ENCODE results near the gene TMEM54.

TMEM54 gene

DNA sequence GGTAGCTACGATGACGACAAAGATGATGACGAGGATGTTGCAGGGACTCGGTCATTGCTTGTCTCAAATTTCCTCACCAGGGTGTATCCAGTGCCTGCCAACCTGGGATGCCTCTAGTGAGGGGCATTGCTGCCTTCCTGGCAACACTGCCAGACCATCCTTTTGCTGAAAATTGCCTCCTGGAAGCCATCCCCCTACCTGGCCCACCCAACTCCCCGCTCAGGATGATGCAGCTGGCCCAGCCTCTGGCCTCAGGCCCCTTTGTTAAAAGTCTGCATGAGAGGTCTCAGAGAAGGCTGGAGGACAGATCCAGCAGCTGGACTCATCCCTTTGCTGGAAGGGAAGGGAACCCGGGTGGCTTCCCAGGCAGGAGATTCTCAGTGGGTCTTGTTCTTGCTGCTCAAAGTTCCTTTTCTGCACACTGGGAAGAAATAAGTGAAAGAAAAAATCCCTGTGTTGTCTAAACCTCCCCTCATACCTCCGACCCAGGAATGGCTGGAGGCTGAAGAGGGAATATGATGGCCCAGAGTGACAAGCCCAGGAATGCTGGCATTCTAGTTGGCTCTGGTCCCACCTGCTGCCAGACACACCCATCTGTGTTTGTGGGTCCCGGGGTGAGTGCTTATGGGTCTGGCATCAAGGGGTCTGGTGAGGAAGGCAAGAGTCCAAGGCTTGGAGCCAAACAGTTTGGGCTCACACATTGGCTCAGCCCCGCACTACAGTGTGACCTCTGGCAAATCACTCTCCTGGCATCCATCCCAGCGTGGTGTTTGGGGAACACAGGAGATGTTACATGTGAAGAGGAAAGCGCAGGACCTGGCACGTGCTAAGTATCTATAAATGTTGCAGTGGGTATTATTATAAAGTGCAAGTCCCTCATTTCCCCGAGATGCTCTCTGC, 23.7 kb downstream of the TMEM54 start:
- no peak for DNase-seq

DNA sequence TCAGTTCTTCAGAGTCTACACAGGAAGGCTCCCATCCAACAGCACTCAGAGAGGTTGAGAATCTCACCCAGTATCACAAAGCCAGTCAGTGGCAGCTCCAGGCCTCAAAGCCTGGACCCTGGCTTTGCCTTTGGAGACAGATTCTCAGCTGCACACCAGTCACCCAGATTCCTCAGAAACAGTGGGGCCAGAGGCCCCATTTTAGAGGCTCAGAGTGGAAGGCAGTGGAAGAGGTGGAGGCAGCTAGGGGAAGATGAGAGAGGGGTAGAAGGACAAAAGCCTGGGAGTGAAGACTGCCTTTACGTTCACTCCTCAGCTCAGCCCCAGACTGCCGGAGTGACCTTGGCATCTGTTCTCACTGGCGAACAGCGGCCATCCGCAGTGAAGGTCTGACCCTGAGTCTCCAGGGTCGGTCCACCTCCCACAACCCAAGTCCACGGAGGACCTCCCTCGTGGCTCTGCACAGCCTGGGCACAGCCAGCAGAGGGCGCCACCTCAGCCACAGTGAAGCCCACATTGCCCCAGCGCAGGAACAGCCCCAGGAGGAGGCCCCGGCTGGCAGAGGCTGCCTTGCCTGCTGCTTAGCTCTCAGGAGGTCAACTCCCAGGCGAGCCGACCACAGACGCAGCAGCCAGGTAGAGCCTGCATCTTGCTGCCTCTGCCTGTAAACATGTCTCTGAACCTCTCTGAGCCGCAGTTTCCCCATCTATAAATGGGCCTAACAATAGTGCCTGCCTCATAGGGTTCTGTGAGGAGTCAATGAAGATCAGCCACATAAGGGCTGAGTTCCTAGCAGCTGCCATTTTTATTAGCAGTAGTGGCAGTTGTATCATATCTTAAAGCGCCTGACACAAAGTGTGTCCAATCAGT, 24.6 kb downstream of the TMEM54 start:
- peak; percentile 78 for DNase-seq

- DNase-seq: no peak
These were observed 26.1 kb downstream of the TMEM54 start for GRCh38 chr1:32874860-32875752.

- no peak for DNase-seq
These were observed 27.7 kb downstream of the TMEM54 start for GRCh38 chr1:32873484-32873883.

DNA sequence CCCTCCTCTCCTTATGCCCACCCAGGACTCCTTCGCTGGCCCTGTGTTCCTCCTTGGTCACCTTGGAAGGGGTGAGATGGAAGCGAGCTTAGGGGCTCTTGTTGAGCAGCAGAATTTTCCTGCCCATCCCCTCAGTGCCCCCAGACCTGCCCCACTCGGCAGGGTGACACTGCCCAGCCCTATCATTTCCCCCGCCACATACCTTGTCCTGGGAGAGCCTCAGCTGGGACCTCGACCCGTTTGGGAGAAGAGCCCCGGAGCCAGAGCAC, 29.1 kb downstream of the TMEM54 start:
- peak; percentile 40 for DNase-seq

DNA sequence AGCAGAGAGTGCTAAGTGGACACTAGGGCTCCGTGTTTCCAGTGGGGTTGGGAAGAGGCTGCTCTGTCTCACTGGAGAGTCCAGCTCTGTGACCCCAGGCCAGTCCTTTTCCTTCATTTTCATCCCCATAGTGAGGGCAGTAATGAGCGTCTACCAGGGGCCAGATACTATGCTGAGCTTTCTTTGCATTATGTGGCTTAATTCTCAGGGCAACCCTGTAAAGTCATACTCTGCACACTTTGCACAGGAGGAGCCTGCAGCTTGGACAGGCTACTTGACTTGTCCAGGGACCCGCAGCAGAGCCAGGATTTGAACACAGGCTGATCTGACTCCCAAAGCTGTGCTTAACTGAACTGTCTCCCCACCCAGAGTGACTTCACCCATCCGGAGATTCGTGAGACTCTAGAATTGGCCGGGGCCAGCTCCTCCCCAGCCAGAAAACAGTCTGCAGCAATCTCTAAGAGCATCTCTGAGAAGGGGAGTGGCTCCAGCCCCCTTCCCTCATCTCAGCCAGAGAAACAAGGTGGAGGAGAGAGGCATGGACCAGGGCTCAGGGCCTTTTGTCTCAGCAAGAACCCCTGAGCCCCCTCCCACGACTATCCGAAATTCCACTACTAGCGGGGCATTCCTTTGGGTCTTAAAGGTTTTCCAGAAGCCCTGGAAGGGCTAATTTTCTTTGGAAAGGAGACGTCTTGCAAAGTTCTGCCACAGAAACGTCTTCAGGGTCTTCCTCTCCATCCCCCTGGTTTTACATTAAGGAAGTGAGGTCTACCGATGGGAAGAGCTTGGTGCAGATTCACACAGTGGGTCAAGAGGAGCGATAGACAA, 29.6 kb downstream of the TMEM54 start:
- DNase-seq: peak; percentile 52

DNA sequence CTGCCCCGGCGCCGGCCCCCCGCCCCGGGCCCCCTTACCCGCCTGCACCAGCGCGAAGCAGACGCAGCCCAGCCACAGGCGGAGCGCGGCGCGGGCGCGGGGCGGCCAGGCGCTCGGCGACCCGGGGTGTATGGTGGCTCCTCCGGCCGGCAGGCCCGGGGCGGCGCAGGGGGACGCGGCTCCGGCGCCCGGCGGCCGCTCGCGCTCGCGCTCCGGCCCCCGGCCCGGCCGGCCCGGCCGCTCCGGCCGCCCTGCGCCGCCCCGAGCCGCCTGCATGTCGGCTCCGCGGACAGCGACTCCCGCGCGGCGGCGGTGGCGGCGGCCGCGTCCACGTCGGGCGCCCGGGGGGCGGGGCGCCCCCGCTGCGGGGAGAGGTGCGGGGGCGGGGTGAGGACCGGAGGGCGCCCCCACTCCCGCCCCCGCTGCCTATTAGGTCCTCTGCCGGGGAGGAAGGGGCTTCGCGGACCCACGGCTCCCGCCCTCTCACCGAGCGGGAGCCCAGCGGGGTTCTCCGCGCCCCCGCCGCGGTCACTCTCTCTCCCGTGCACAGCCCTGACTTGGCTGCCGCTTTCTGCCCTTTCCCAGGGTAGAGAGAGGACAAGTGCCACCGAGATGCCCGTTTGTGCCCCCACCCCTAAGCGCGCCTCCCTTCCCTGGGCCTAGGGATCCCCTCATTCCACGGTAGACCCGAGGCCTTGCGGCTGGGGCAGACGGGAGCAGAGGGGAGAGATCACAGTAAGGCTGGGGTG, 30.4 kb downstream of the TMEM54 start, which contains the start of gene FNDC5:
TSS of gene FNDC5 (minus strand) at position 298 of the 749 bp plus-strand sequence.
- peak; percentile 69 for DNase-seq

GRCh38 chr1:32869923-32870614, 31.1 kb downstream of the TMEM54 start:
- DNase-seq: no peak

DNA sequence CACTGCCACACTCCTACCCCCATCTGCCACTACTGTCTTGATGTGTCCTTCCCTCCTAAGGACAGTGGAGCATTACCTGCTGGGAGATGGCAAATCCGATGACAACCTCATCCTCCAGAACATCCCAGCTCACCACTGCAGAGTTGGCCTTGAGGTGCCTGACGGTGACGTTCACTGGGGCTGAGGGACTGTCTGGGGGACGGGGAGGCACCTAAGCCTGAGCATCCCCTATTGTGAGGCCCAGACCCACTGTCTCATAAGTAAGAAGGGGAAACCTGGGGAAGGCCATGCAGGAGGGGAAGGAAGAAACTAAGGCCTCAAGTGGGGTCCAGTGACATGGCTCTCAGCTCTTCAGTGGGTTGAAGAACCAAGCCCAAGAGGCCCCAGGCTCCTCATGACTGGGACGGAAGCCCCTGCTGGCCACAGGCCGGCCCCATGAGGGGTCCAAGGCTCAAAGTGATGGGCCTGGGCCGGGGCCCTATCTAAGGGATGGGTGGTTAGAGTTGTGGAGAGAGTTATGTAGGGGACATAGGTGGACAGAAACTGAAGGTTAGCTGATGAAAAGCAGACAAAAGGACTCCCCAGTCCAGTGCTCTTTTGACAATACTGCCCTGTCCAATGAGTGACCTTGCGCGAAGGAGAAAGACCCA, 32.3 kb downstream of the TMEM54 start:
- DNase-seq: no peak

- no peak for DNase-seq
These were observed 33.1 kb downstream of the TMEM54 start for GRCh38 chr1:32868085-32868484.

- DNase-seq: no peak
These were observed 33.5 kb downstream of the TMEM54 start for GRCh38 chr1:32867671-32868070.

GRCh38 chr1:32867151-32867550, 34.0 kb downstream of the TMEM54 start:
- no peak for DNase-seq

GRCh38 chr1:32865639-32866405, 35.4 kb downstream of the TMEM54 start:
- DNase-seq: no peak

GRCh38 chr1:32864375-32865019, 36.7 kb downstream of the TMEM54 start:
- no peak for DNase-seq

DNA sequence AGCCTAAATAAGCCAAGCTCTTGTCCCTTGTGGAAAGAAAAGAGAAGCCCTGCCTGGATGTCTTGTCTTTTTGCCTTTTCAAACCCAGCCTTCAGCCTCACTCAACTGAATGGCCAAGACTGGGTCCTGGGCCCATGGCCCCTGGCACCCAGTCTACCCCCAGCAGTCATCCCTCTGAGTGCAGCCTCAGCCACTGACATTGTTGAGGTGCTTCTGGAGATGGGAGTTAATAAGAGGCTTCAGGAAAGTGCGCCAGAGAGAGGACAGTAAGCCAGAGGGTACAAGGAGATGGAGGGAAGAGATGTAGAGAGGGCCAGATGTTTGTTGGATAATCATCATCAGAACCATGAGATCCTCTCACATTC, 37.3 kb downstream of the TMEM54 start:
- DNase-seq: no peak

- DNase-seq: no peak
These were observed 37.8 kb downstream of the TMEM54 start for GRCh38 chr1:32863218-32863880.

DNA sequence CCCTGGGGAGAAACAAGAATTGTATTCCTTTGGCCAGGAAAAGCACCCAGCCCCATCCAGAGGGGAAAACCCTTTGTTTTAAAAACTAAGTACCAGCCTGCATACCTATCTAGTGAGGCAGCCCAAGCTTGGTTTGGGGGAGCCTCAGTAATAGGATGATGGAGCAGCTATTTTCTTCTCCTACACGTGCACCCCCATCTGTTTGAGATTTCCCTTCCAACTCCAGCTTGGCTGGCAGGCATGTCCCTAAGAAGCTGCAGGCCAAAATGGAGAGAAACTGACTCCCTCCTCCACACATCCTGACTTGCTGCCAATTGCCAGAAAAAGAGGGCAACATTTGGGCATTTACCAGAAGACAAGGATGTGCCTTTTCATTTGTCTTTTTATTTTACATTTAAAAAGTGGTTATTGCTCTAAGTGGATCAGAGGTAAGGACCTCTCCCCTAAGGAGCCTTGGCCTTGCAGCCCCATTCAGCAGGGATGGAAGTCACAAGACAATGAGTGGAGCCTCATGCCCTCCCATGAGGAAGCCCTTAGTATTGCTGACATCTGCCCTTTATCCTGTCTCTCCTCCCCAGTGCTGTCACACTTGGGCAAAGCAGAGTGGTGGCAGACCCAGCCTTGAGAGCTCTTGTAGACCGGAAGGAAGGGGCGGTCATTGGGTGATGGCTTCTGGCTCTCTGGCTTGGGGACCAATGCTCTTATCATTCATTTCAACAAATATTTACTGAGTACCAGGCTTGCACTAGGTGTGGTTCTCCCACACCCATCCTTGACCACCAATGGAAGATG, 39.1 kb downstream of the TMEM54 start:
- no peak for DNase-seq

All from DMS53 (cell line).